Thyroid gland (tissue), 4 donors: ENCODE results near the gene DLG2. TPM values are rescaled to one million over a fixed set of nuclear protein-coding genes. Genes with fewer than 3 reads are reported as not detected.

Source experiments
- DNase-seq, 2 donors: peaks; one replicate each; pipeline ENCODE4 v3.0.0-alpha.2; 2019
- H3K27ac ChIP-seq, 3 donors: fragments of 200-600 bp; sonication (generic); 1 replicate in 2 of 3; 2 replicates in 1 of 3; pipeline ENCODE4 v1.5.1; 2016 to 2019; ENCODE audit warnings: mild to moderate bottlenecking in 1 of 3, moderate library complexity in 1 of 3
- H3K27me3 ChIP-seq: fragments of 200-600 bp; sonication (generic); one replicate; pipeline ENCODE4 v1.5.1; 2019
- H3K36me3 ChIP-seq, 2 donors: fragments of 200-600 bp; sonication (generic); one replicate each; pipeline ENCODE4 v1.5.1; 2016 to 2019
- H3K4me1 ChIP-seq, 2 donors: fragments of 200-600 bp; sonication (generic); one replicate each; pipeline ENCODE4 v1.5.1; 2017 to 2019
- H3K4me3 ChIP-seq, 3 donors: fragments of 200-600 bp; sonication (generic); replicated peaks in 1 of 3; 1 replicate in 2 of 3; 2 replicates in 1 of 3; pipeline ENCODE4 v1.5.1; 2016; ENCODE audit warnings: mild to moderate bottlenecking in 1 of 3
- H3K9me3 ChIP-seq: fragments of 200-600 bp; sonication (generic); one replicate; pipeline ENCODE4 v1.5.1; 2017
- CTCF ChIP-seq, 6 experiments: fragments of 200-600 bp in 3 of 6; fragments of 450-650 bp in 3 of 6; sonication (generic) in 3 of 6; IDR thresholded peaks; one replicate each; pipeline ENCODE4 v1.5.1; 2016 to 2019; ENCODE audit warnings: antibody characterized with exemption in 6 of 6, mild to moderate bottlenecking in 2 of 6, inconsistent platforms in 1 of 6, moderate library complexity in 1 of 6
- POLR2A ChIP-seq, 2 donors: fragments of 450-650 bp; IDR thresholded peaks; one replicate each; pipeline ENCODE4 v1.6.1; 2017; ENCODE audit warnings: antibody characterized with exemption in 2 of 2, mild to moderate bottlenecking in 2 of 2, moderate library complexity in 1 of 2
- WGBS, 2 donors: methylation state at CpG; one replicate each; pipeline ENCODE4 v1.1.5; 2017; 5-methylcytosine and 5-hydroxymethylcytosine counted together
- intact Hi-C: fragments of 100-400 bp; cut with DNase I; formaldehyde crosslinking; loops from one replicate; pipeline ENCODE4 v1.15.1; 2023
- total RNA-seq, 4 donors: library from RNA; depleted of rRNA; stranded (reverse); fragments of >200 nt; gene quantifications; one replicate each; pipeline ENCODE4 v1.2.3, GENCODE V29; 2016

The DLG2 gene
- total RNA-seq, 4 donors from 2014 or later = 29.4 to 79.4 (median 42.4) TPM

DNA sequence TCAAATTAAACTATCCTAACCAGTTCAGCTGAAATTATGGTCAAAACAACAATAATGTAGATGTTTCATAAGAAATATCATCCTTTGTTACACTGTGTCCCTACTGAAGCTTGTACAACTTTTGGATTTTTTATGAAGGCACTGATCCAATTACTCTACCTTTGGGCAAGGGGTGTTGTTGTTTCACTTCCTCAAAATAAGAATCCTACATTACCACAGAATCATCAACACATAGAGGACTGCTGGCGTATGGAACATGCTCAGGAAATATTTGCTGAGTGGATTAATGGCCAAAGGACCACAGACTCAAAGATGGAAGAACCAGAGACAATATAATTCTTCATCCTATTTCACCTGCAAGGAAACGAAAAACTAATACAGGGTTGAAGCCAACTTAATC lies 1433.4 kb downstream of the DLG2 start:
- no peak overlapping the region for H3K27ac ChIP-seq
- no peak for TF ChIP-seq CTCF (IDR thresholded peaks at IDR 0.05)
- no peak for TF ChIP-seq POLR2A (IDR thresholded peaks at IDR 0.05)
- H3K27me3 ChIP-seq = no peaks in the 10 kb centered on the region
- WGBS, 2 donors = 90% methylated on average over 2 of the region's 2 CpGs
- H3K4me3 ChIP-seq = no peak overlapping the region
- H3K9me3 ChIP-seq = no peaks in the 10 kb centered on the region
- H3K36me3 ChIP-seq = no peaks in the 10 kb centered on the region
- no peak for DNase-seq
- no peaks in the 10 kb centered on the region for H3K4me1 ChIP-seq
- intact Hi-C loops = no loop called here

DNA sequence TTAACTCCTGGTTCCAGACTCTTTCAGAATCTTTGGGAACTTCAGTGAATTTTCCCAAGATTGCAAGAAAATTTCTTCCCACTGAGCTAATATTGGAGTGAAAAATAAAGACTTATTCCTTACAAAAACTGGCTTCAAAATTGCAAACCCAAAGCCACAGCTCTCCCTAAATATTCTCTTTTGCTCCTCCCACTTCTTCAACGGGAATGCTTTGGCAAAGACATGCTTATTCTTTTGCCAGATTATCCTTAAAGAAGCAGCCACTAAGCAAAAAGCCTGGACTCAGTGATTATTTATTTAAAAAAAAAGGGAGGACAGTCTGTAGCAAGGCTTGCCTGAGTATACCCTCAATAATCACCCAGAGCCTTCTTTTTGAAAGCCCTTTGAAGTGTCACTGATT lies 1438.6 kb downstream of the DLG2 start:
- DNase-seq = no peak
- Histone ChIP-seq H3K27me3 (no peaks in the 10 kb centered on the region), H3K27ac (no peak overlapping the region), H3K4me3 (no peak overlapping the region), H3K4me1 (no peaks in the 10 kb centered on the region), H3K36me3 (no peaks in the 10 kb centered on the region), H3K9me3 (no peaks in the 10 kb centered on the region)
- WGBS, 2 donors = 7 to 13% methylated on average over 1 of the region's 1 CpG
- intact Hi-C loops = no loop called here
- no peak for TF ChIP-seq POLR2A (IDR thresholded peaks at IDR 0.05)
- no peak for TF ChIP-seq CTCF (IDR thresholded peaks at IDR 0.05)

DNA sequence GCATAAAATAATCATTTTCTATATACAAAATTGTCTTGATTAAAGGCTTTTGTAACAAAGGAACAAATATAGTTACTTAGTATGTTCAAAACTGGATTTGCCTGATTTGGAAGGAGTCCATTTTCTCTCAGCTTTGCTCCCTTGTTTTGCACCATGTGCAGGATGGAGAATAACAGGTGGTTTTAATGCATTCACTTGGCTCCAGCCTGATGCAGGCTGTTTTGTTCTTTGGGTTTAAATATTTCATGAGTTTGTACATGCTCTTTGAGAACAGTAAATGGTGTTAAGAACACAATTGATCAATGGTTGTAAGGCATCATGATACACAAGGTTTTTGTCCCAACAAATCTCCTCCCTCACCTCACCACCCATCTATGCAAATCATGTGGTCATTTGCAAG lies 1454.1 kb downstream of the DLG2 start:
- TF ChIP-seq CTCF (IDR thresholded peaks at IDR 0.05) (no peak), POLR2A (IDR thresholded peaks at IDR 0.05) (no peak)
- no peaks in the 10 kb centered on the region for H3K9me3 ChIP-seq
- intact Hi-C loops = no loop called here
- no peak overlapping the region for H3K27ac ChIP-seq
- H3K4me1 ChIP-seq = peaks cover 3 to 4% of the 10 kb centered on the region in 2 donors
- H3K27me3 ChIP-seq = no peaks in the 10 kb centered on the region
- no peak for DNase-seq
- H3K36me3 ChIP-seq = no peaks in the 10 kb centered on the region
- no peak overlapping the region for H3K4me3 ChIP-seq

- 48 to 53% methylated on average over 2 of the region's 2 CpGs for WGBS, 2 donors
- no peak for DNase-seq
Measured at GRCh38 chr11:84165139-84165538, 1462.0 kb downstream of the DLG2 start.

DNA sequence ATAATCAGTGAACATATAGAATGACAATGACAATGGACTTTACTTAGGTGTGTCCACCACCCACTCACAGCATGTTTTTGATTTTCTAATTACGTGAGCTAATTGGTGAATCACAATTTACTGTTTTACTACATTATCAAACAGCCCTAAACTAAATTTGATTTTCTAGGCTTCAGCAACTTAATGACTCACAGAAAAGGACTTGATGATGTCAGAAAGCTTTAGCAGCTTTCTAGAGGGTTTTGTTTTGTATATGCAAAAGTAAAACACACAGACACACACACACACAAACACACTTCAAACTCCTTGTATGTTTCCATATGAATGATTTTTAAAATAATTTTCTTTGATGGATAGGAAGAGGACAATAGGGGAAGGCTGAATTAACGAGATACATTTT lies 1462.4 kb downstream of the DLG2 start:
- no peaks in the 10 kb centered on the region for H3K36me3 ChIP-seq
- 55 to 64% methylated on average over 2 of the region's 2 CpGs for WGBS, 2 donors

More at GRCh38 chr11:84165139-84165538, 1462.0 kb downstream of the DLG2 start:
- TF ChIP-seq CTCF (IDR thresholded peaks at IDR 0.05) (no peak), POLR2A (IDR thresholded peaks at IDR 0.05) (no peak)
- H3K4me3 ChIP-seq = no peak overlapping the region
- intact Hi-C loops = no loop called here
- H3K27ac ChIP-seq = no peak overlapping the region
- no peaks in the 10 kb centered on the region for H3K36me3 ChIP-seq
- H3K9me3 ChIP-seq = no peaks in the 10 kb centered on the region
- no peaks in the 10 kb centered on the region for H3K27me3 ChIP-seq
- H3K4me1 ChIP-seq = peaks cover 0 to 4% of the 10 kb centered on the region in 2 donors

More for the DNA sequence above, 1462.4 kb downstream of the DLG2 start:
- Histone ChIP-seq H3K9me3 (no peaks in the 10 kb centered on the region), H3K4me1 (peaks cover 0 to 4% of the 10 kb centered on the region in 2 donors), H3K27me3 (no peaks in the 10 kb centered on the region), H3K4me3 (no peak overlapping the region), H3K27ac (no peak overlapping the region)
- no peak for DNase-seq
- intact Hi-C loops = no loop called here
- TF ChIP-seq POLR2A (IDR thresholded peaks at IDR 0.05) (no peak), CTCF (IDR thresholded peaks at IDR 0.05) (no peak)
